Panc1 (cell line): ENCODE results near the gene XIRP2. TPM values are rescaled to one million over a fixed set of nuclear protein-coding genes. Genes with fewer than 3 reads are reported as not detected.

Source experiments
- ATAC-seq: fragments of 200-7000 bp; cut with Tn5 transposase; 2 replicates; pipeline ENCODE4 v1.9.1; 2020; ENCODE audit warnings: mild to moderate bottlenecking, moderate library complexity
- BruUV-seq: library from RNA; stranded (reverse); fragments of 400-500 nt; replicated peaks from 2 replicates; lab custom pipeline; 2021; lab: Mats Ljungman, UMichigan
- CTCF ChIA-PET: fragments of 300-600 bp; sonication (Branson Sonifier 250); formaldehyde crosslinking; loops from one replicate; lab custom pipeline; 2022; ENCODE audit warnings: antibody characterized with exemption; lab: Charles Lee
- POLR2A ChIA-PET: fragments of 300-600 bp; sonication (Branson Sonifier 250); formaldehyde crosslinking; loops from one replicate; lab custom pipeline; 2022; ENCODE audit warnings: antibody characterized with exemption; lab: Charles Lee
- DNase-seq: peaks from one replicate; pipeline ENCODE4 v3.0.0-alpha.2; 2010; ENCODE audit warnings: low read depth, low spot score
- H3K27ac ChIP-seq: 2 replicates; pipeline ENCODE4 v1.5.1; 2011; ENCODE audit warnings: mild to moderate bottlenecking, low read length, inconsistent platforms
- H3K27me3 ChIP-seq: fragments of 200-500 bp; sonication (Bioruptor generic); 2 replicates; pipeline ENCODE4 v1.6.0; 2014; ENCODE audit warnings: low read length, inconsistent platforms; ENCODE audit not compliant: control insufficient read depth, insufficient read depth
- H3K36me3 ChIP-seq: fragments of 200-500 bp; sonication (Bioruptor generic); 2 replicates; pipeline ENCODE4 v1.5.1; 2014; ENCODE audit warnings: inconsistent platforms, mild to moderate bottlenecking, low read length, moderate library complexity; ENCODE audit not compliant: control insufficient read depth, insufficient read depth
- H3K4me1 ChIP-seq: 2 replicates; pipeline ENCODE4 v1.5.1; 2011; ENCODE audit warnings: inconsistent platforms, mild to moderate bottlenecking, low read length, moderate library complexity; ENCODE audit not compliant: control insufficient read depth, insufficient read depth
- H3K4me3 ChIP-seq, 2 experiments: 2 replicates each; pipeline ENCODE4 v1.5.1; 2011 to 2012; ENCODE audit warnings: low read depth in 2 of 2, low read length in 2 of 2, mild to moderate bottlenecking in 2 of 2, inconsistent platforms in 1 of 2, moderate library complexity in 1 of 2
- H3K9me3 ChIP-seq: fragments of 200-500 bp; sonication (Bioruptor generic); 2 replicates; pipeline ENCODE4 v1.5.1; 2014; ENCODE audit warnings: low read depth, mild to moderate bottlenecking, inconsistent platforms, low read length, moderate library complexity; ENCODE audit not compliant: control insufficient read depth, insufficient read depth
- POLR2AphosphoS5 ChIP-seq: IDR thresholded peaks from 2 replicates; pipeline ENCODE4 v1.6.1; 2012; ENCODE audit warnings: mild to moderate bottlenecking, low read depth, low read length, moderate library complexity
- SIN3A ChIP-seq: IDR thresholded peaks from 2 replicates; pipeline ENCODE4 v1.6.1; 2012; ENCODE audit warnings: low read depth, mild to moderate bottlenecking, low read length, moderate library complexity, borderline replicate concordance; ENCODE audit not compliant: insufficient read depth
- TCF7L2 ChIP-seq: IDR thresholded peaks from 2 replicates; pipeline ENCODE4 v1.6.1; 2011; ENCODE audit warnings: mild to moderate bottlenecking, low read depth, low read length, inconsistent platforms
- in situ Hi-C: cut with HindIII; loops from 2 replicates; pipeline ENCODE4 v1.10.0; 2016; ENCODE audit warnings: low sequenced_read_pairs, low pct_unique_long_range_greater_than_20kb
- intact Hi-C: fragments of 100-400 bp; cut with micrococcal nuclease; formaldehyde crosslinking; loops from one replicate; pipeline ENCODE4 v1.10.0; 2022; ENCODE audit not compliant: unreplicated experiment
- total RNA-seq: library from RNA; stranded (reverse); gene quantifications from one replicate; pipeline ENCODE4 v1.2.1, GENCODE V29; 2021; ENCODE audit not compliant: unreplicated experiment
- TF ChIP-seq, protein P1 (sequence below): fragments of 450-650 bp; IDR thresholded peaks from 2 replicates; pipeline ENCODE4 v1.5.1; 2017; ENCODE audit warnings: mild to moderate bottlenecking
- TF ChIP-seq, protein P2 (sequence below), 2 experiments: IDR thresholded peaks; 2 replicates each; pipeline ENCODE4 v1.6.1; 2011 to 2012; ENCODE audit warnings: low read depth in 2 of 2, control low read depth in 1 of 2, low read length in 1 of 2, mild to moderate bottlenecking in 1 of 2, moderate library complexity in 1 of 2; ENCODE audit not compliant: insufficient read depth in 1 of 2

XIRP2 gene
- total RNA-seq, 1 experiment from 2014 or later, result not detected

DNA sequence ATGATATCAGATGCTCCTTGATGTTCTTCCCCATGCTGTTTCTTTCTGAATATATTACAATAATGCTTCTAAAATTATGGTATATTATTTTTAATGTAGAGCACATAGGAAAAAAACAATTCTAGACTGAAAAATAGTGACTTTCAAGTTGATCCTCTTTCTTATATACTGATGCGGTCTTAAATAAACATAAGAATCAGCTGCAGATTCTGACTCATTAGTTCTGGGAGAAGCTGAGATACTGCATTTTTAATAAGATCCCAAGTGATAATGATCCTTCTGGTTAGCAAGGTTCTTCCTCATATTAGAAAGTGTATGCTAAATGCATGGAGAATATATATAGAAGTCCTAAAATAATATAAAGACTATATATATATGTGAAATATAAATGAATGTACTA is 124.9 kb downstream of the XIRP2 start:
- BruUV-seq, result no TSS peak
- in situ Hi-C loops (no loop called here), intact Hi-C loops (no loop called here)
- no peaks in the 10 kb centered on the region for H3K4me1 ChIP-seq
- no peak for TF ChIP-seq POLR2AphosphoS5
- TF ChIP-seq, protein P1, sequence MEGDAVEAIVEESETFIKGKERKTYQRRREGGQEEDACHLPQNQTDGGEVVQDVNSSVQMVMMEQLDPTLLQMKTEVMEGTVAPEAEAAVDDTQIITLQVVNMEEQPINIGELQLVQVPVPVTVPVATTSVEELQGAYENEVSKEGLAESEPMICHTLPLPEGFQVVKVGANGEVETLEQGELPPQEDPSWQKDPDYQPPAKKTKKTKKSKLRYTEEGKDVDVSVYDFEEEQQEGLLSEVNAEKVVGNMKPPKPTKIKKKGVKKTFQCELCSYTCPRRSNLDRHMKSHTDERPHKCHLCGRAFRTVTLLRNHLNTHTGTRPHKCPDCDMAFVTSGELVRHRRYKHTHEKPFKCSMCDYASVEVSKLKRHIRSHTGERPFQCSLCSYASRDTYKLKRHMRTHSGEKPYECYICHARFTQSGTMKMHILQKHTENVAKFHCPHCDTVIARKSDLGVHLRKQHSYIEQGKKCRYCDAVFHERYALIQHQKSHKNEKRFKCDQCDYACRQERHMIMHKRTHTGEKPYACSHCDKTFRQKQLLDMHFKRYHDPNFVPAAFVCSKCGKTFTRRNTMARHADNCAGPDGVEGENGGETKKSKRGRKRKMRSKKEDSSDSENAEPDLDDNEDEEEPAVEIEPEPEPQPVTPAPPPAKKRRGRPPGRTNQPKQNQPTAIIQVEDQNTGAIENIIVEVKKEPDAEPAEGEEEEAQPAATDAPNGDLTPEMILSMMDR, result no peak
- TF ChIP-seq, protein P2, sequence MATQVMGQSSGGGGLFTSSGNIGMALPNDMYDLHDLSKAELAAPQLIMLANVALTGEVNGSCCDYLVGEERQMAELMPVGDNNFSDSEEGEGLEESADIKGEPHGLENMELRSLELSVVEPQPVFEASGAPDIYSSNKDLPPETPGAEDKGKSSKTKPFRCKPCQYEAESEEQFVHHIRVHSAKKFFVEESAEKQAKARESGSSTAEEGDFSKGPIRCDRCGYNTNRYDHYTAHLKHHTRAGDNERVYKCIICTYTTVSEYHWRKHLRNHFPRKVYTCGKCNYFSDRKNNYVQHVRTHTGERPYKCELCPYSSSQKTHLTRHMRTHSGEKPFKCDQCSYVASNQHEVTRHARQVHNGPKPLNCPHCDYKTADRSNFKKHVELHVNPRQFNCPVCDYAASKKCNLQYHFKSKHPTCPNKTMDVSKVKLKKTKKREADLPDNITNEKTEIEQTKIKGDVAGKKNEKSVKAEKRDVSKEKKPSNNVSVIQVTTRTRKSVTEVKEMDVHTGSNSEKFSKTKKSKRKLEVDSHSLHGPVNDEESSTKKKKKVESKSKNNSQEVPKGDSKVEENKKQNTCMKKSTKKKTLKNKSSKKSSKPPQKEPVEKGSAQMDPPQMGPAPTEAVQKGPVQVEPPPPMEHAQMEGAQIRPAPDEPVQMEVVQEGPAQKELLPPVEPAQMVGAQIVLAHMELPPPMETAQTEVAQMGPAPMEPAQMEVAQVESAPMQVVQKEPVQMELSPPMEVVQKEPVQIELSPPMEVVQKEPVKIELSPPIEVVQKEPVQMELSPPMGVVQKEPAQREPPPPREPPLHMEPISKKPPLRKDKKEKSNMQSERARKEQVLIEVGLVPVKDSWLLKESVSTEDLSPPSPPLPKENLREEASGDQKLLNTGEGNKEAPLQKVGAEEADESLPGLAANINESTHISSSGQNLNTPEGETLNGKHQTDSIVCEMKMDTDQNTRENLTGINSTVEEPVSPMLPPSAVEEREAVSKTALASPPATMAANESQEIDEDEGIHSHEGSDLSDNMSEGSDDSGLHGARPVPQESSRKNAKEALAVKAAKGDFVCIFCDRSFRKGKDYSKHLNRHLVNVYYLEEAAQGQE (IDR thresholded peaks at IDR 0.05; ENCODE audit: insufficient read depth in 1 of 2, low read depth in 2 of 2, low read length in 1 of 2), result no peak
- no peak for TF ChIP-seq TCF7L2
- TF ChIP-seq SIN3A, result no peak
- no peaks in the 10 kb centered on the region for H3K36me3 ChIP-seq
- no peaks in the 10 kb centered on the region for H3K9me3 ChIP-seq
- H3K4me3 ChIP-seq, result no peak overlapping the region
- POLR2A ChIA-PET, result no interaction called here
- no peaks in the 10 kb centered on the region for H3K27me3 ChIP-seq
- DNase-seq (no peak), ATAC-seq (no peak)
- CTCF ChIA-PET, result no interaction called here
- no peak overlapping the region for H3K27ac ChIP-seq

- H3K4me3 ChIP-seq, result no peak overlapping the region
- H3K4me1 ChIP-seq, result no peaks in the 10 kb centered on the region
- H3K27me3 ChIP-seq, result no peaks in the 10 kb centered on the region
- H3K27ac ChIP-seq, result no peak overlapping the region
- BruUV-seq, result no TSS peak
- ChIA-PET POLR2A (no interaction called here), CTCF (no interaction called here)
- no peaks in the 10 kb centered on the region for H3K36me3 ChIP-seq
- ATAC-seq (no peak), DNase-seq (no peak)
- TF ChIP-seq, protein P2 (IDR thresholded peaks at IDR 0.05; ENCODE audit: insufficient read depth in 1 of 2, low read depth in 2 of 2, low read length in 1 of 2), result no peak
- no peak for TF ChIP-seq POLR2AphosphoS5
- TF ChIP-seq SIN3A, result no peak
- no peak for TF ChIP-seq TCF7L2
- TF ChIP-seq, protein P1, result no peak
- in situ Hi-C loops, result no loop called here
- no peaks in the 10 kb centered on the region for H3K9me3 ChIP-seq
- intact Hi-C loops, result no loop called here
These were observed 127.5 kb downstream of the XIRP2 start for GRCh38 chr2:167015806-167016205.
